NCI-H1105 (cell line): Measurements from ENCODE around the gene ANXA8.
"Not testable (repeated sequence)": the region's sequence is repeated elsewhere in the genome, so short reads cannot be mapped to it uniquely, and the experiment has no call there.

Experiments
- DNase-seq: peaks from one replicate; lab custom pipeline; 2025; lab: John Stamatoyannopoulos, UW

The ANXA8 gene, protein sequence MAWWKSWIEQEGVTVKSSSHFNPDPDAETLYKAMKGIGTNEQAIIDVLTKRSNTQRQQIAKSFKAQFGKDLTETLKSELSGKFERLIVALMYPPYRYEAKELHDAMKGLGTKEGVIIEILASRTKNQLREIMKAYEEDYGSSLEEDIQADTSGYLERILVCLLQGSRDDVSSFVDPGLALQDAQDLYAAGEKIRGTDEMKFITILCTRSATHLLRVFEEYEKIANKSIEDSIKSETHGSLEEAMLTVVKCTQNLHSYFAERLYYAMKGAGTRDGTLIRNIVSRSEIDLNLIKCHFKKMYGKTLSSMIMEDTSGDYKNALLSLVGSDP

DNA sequence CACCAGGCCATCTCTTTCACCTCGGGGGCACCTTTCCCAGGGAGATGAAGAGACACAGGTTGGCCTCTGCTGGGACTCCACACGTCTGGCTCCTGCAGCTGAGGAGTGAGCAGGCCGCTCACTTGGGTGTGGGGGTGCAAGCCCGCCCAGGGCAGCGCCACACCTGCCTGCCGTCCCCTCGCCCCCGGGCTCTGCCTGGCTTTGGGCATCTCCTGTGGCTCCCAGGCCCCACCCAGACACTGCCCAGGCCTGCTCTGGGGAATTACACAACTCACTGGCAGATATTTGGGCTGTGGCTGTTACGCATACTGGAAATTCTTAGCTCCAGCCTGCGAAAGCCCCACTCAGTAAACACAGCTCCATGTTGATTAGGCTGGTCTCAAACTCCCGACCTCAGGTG lies at the start of gene ANXA8:
TSS of gene ANXA8 (minus strand) at position 193 of the 400 bp plus-strand sequence. CDS start at position 11, 182 bp downstream.
- DNase-seq = not testable (repeated sequence)

DNA sequence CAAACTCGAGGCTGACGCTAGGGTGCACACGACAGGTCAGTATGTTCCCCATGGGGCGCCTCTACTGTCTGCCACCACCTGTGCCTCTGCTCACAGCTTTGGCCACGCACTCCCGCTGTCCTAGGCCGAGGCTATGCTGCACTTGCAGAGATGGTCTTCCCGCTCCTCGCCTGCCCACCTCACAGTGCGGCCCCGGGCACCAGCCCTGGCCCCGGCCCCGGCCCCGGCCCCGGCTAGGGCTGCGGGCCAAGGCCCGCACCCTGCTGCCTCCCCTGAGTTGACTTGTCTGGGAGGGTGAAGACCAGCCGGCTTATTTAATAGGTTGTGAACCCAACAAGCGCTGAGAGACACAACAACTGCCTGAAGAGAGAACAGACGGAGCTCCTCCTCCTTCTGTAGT lies 39.6 kb upstream of the ANXA8 start, which contains the start of gene AGAP9:
TSS of gene AGAP9 (minus strand) at position 164 of the 400 bp plus-strand sequence. CDS start at position 52, 112 bp downstream.
- DNase-seq = not testable (repeated sequence)

DNA sequence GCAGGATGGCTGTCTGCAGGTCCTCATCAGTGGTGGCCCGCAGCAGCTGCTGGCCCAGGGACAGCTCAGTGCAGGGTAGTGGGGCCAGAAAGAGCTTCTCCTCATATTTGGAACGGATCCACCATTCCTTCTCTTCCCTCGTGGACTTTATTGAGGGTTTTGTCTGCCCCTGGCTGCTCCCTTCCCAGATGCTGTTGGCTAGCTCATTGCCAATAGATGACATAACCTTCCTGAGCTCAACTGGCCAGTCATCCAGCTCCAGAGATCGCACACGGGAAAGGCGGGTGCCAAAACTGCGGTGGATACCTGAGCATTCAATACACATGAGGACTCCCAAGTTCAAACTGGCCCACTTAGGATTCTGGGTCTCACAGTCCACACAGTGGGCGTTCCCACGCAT lies 18.4 kb upstream of the ANXA8 start:
- not testable (repeated sequence) for DNase-seq

DNA sequence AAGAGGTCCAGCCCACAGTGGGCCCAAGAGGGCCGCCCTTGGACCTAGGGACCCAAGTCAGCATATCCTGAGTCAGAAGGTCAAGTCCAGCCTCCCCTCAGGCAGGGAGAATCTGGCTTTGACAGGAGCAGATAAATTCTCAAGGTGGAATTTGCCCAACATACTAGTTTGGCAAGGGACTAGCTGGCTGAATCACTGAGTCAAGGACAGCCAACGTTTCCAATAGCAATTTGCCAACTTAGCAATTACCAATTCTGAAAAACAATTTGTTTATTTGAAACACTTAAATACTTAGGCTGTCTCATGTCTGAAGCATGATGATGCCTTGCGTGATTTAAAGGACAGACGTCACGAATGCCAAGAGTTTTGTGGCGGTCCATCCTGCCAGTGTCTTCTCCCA lies 10.3 kb upstream of the ANXA8 start:
- DNase-seq = not testable (repeated sequence)

DNA sequence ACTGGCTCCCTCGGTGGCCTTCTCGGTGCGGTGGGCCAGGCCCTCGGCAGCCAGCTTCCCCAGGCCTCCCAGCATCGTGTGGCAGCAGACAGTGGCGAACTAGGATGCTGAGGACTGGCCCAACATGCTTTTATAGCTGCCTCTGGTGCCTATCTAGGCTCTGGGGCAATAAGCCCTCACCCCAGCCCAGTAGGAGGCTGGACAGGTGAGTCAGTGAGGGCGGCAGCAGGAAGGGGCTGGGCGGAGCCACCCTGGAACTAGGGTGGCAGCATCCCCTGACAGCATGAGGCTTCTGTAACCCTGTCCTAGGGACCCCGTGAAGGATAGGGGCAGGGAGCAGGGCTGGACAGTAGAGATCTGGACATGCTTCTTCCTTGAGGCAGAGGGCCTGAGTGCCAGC lies 7.7 kb upstream of the ANXA8 start, which contains the start of gene FAM25G:
TSS of gene FAM25G (minus strand) at position 101 of the 400 bp plus-strand sequence. CDS start at position 75, 26 bp downstream.
- DNase-seq = not testable (repeated sequence)

DNA sequence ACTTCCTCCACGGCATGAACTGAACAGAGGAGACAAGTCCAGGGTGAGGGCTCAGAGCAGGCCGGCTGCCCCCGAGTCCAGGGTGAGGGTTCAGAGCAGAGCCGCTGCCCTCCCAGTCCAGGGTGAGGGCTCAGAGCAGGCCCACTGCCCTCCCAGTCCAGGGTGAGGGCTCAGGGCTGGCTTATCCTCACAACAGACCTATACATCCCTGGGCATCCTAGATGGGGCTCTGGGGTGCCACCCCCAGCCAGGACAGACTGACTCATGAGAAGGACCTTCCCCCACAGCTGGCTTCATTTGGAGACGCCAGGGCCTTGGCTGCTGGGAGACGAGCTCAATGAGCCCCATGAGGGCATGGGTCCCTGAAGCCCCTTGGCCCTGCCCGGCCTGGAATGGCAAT lies 5.7 kb upstream of the ANXA8 start:
- not testable (repeated sequence) for DNase-seq

DNA sequence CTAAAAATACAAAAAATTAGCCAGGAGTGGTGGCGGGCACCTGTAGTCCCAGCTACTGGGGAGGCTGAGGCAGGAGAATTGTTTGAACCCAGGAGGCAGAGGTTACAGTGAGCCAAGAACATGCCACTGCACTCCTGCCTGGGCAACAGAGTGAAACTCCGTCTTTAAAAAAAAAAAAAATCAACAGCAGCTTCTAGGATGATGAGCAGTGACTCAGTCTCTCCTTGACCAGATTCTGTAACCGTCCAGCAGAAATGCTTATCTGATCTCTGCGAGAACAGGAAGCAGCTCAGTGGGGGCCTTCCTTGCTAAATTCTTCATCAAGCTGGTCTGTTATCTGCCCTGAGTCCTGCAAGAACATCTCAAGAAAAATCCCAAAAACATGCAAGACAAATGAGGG lies 2.0 kb upstream of the ANXA8 start:
- DNase-seq = not testable (repeated sequence)

DNA sequence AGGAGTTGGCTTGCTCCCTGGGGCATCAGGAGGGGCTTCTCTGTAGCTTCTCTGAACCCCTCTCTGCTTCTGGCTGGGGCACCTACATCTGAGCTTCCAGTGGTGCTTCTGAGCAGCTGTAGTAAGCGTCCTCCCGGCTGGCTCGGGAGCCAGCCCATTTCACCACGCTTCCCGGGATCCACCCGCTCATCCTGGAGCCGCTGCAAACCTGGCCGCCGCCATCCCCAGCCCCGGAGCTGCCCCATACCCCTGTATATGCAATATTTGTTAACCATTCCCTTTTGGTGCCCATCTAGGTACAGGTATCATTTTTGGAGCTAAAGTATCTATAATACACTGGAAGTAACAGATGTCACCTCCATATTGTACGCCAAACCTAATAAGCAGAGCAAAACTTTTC lies 871 bp upstream of the ANXA8 start:
- DNase-seq = not testable (repeated sequence)

DNA sequence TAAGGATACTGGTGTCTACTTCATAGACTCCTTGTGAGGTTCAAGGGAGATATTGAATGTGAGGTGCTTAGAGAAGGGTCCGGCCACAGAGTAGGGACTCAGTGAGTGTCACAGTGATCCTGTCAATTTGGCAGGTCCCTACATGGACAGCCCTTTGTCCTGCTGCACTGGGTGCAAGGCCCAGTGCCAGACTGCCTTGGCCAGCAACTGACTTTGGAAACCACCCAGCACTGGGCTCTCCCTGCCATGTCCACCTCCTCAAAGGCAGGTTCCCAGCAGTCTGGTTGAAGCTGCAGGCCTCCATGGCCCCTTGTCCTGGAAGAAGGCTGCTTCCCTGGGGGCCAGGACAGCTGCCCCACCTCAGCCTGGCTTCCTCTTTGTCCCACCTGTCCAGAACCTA lies 1.5 kb downstream of the ANXA8 start:
- DNase-seq = not testable (repeated sequence)

DNA sequence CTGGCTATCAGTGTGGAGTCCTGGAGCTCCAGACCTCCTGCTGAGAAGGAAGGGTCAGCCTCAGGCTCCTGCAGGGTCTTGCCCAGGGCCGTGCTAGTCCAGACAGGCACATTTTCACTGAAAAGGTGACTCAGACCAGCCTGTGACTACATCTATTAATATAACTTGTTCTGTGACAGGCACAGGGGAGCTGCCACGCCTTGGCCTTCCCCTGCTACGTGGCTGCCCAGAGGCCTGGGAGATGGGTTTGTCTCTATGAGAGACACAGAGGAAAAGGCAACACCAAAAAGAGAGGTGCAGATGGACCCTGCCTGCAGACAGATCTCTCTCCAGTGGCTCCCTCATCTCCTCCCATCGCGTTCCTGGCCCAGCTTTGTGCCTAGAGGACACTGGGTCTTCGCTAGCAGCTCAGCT lies 2.1 kb downstream of the ANXA8 start:
- DNase-seq = not testable (repeated sequence)

DNA sequence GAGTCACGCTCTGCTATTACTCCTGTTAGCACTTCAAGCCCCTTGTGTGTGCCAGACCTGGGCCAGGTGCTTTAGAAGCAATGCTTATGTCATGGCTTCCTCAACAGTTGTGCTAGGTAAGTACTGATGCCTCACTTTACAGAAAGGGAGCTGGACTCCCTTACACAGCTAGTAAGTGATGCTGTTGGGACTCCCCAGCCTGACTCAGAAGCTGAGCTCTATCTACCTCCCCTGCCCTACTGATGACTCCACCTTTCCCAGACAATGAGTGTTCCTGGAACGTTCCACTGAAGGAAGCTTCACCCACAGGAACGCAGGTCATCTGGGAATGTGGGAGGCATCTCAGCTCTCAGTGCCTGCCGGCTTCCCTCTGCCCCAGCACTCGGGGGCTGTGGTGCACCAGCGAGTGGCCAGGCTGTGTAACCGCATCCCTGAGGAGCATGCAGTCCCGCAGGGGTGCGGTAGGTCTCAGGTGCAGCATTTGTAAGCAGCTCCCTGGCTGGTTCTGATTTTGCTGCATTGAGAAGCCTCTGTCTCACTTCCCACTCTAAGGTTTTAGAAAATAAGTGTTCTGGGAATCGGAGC lies 2.6 kb downstream of the ANXA8 start:
- DNase-seq = not testable (repeated sequence)

DNA sequence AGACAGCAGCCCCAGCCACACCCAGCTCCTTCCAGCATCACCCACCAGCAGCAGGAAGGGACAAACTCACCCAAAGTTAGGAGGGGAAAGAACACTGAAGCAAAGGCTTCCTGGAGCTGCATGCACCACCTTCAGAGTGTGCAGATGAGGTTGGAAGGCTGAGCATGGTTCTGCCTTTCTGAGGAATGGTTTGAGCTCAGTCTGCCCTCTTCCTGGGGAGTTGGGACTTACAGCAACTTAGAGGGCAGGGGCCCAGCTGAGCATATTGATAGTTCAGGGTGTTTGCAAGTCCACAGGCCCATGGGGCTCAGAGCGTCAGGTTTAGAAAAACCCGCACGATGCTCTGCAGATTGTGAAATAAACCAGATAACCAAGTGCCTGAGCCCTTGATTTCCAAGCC lies 3.8 kb downstream of the ANXA8 start:
- DNase-seq = not testable (repeated sequence)

DNA sequence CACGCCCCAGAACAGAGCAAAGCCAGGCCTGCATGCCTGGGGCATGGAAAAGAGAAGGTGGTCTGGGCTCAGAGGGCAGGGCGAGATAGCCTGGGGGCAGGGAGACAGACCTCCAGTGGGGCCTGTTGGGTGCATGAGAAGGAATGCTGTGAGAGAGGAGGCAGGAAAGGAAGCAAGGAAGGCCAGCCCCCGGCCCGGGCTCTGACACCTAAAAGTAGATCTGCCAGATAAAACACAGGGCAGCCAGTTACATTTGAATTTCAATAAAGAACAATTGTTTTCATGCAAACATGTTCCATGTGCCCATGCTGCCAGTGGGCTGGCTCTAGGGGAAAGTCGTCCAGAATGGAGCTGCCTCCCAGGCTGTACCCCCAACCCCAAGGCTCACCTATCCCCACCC lies 5.8 kb downstream of the ANXA8 start:
- not testable (repeated sequence) for DNase-seq

DNA sequence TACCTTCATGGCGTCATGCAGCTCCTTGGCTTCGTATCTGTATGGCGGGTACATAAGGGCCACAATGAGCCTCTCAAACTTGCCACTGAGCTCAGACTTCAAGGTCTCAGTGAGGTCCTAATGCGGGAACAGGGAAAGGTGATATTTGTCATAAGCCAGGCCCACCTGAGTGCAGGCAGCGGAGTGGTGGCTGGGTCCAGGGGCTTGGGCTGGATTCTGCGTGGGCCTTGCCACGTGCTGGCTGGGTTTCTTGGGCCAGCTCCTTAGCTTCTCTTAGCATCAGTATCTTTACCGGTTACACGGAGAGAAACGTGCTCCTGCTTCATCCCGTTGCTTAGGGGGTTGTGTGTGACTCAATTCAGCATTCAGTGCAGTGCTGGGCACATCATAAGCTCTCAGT lies 6.8 kb downstream of the ANXA8 start:
- DNase-seq = not testable (repeated sequence)

DNA sequence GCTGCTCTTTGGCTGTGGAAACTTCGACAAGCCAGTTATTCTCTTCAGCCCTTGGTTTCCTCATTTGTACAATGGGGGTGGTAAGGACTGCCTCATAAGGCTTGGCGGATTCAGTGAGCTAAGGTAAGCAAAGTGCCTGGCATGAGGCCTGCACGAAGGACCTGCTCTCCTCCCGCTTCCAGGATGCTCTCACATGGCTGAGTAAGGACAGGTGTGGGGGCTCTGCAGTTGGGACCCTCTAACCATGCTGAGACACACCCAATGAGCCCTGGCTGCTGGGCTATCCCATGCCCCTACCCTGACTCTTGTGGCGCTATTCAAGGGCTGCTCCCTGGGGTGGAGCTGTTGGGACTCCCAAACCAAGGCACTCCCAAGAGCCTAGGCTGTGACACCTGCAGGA lies 8.8 kb downstream of the ANXA8 start:
- not testable (repeated sequence) for DNase-seq

DNA sequence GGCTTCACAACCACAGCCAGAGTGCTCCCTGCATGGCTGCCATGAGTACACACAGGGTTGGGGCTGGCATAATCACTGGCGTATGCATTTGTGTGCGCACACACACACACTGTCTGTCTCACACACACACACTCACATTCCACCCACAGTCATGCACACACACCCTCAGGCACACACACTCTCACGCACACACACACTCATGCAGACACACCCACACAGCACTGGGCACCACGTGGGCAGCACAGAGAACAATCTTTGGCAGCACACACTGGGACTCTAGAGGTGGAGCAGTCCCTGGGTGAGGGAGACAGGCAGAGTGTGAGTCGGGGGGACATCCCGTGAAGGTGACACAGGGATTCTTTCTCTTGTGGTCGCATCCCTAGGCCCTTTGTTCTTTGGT lies 10.4 kb downstream of the ANXA8 start:
- not testable (repeated sequence) for DNase-seq

DNA sequence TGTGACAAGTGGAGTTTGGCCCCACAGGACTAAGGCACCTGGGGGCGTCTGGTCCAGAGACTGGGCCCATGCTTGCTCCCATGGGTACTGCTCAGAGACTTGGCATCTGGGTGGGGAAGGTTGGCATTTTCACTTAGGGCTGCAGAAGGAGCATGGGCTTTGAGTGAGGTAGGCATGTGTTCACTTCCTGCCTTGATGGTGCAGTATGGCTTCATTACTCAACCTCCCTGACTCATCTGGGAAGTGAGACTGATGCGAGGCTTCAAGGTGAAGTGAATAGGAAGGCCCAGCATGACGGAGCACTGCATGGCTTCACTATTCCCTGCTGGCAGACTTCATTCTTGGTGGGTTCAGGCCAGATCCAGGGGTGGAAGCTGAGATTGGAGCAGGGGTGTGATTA lies 11.3 kb downstream of the ANXA8 start:
- not testable (repeated sequence) for DNase-seq

DNA sequence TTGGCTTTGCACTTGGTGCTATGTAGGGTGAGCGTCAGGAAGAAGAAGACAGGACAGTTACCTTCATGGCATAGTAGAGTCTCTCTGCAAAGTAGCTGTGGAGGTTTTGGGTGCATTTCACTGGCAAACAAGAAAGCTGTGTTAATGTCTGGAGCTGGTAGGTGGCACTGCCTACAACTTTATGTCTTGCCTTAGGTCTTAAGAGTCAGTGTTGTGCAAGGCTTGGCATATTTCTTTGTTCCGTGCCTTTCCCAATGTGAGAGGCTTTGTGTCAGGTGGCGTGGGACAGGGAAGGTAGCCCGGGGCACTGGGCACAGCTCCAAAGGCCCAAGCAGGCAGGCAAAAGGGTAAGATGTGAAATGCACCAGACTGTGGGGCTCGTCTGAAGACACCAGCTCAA lies 11.8 kb downstream of the ANXA8 start:
- not testable (repeated sequence) for DNase-seq

DNA sequence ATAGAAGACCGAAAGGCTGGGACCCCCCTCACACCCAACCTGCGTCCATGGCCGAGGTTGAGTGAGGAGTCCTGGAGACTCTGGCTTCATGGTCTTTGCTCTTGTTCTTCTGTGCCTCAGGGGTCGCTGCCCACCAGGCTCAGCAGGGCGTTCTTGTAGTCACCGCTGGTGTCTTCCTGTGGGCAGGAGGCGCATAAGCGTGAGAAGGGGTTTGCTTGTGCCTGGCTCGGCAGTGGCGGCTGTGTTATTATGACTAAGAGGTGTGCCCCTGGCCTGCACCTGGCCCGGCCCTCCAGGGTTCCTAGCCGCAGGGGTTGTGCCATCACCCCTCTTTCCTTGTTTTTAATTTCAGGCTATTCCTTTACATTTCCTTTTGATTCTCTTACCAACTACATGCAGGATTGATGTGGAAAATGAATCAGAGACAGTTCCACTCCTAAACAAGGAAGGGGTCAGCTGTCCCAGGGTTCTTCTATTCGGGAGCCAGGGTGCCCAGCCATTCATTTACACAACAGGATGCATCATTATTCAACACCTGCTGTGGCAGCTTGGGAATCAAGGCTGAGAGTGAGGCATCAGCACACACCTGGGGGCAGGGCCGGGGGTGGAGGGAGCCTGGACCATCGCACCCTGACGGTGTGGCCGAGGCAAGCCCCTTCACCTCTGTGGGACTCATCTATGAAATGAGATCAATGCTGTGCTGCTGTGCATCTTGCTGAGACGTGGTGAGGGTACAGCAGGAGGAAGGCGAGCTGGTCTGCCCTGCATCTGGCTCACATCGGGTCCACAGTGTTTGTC lies 15.0 kb downstream of the ANXA8 start:
- not testable (repeated sequence) for DNase-seq

DNA sequence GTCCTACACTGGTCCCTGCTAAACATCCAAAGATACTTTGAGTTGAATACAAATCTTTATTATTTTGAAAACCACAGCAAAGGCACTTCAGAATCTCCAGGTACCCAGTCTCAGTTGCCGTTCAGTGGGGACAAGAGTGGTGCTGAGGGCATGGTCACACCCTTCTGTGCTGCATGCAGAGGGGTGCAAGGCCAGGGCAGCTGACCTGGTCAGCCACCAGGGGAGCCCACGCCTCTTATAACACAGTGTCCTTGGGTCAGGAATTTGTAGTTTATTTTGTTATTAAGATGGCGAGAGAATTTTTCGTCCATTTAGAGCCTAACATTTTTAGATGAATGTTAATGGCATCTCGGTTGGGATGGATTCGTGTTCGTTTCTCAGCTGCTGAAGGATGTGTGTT lies 16.0 kb downstream of the ANXA8 start:
- not testable (repeated sequence) for DNase-seq

DNA sequence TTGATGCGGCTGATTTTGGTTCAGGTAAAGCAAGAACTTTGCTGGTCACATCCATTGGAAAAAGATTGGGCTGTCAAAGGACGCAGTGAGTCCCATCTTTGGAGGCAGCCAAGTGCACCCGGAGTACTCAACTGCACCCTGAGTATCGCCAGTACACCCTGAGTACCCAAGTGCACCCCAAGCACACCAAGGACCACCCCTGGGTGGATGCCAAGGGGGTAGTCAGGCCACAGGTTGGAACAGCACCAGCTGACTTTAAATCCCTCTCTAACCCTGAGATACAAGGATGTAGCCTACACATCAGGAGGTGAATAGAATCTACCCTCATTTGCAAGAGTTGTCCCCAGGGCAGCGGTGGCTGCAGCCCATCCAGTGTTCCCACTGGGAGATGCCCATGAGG lies 16.5 kb downstream of the ANXA8 start:
- not testable (repeated sequence) for DNase-seq

DNA sequence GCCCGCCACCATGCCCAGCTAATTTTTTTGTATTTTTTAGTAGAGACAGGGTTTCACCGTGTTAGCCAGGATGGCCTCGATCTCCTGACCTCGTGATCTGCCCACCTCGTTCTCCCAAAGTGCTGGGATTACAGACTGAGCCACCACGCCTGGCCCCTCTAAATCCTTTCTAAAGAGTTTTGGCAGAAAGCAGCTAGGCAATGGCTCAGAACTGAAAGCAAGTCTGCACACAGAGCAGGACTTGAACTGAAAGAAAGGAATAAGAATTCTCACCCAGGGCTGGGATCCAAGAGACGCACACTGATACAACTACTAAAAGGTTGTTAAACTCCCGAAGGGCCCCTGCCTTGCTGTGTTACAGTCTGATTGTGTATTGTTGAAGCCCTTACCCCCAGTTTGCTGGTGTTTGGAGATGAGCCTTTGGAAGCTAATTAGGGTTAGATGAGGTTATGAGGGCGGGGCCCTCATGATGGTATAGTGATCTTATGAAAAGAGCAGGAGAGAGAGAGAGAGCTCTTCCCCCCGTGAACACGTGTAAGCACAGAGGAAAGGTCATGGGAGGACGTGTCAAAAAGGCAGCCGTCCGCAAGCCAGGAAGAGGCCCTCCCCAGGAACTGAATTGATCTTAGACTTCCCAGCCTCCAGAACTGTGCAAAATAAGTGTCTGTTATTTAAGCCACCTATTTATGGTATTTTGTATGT lies 18.5 kb downstream of the ANXA8 start:
- DNase-seq = not testable (repeated sequence)
